Measurements from ENCODE around the gene C10orf90.

- TF ChIP-seq, protein P1, sequence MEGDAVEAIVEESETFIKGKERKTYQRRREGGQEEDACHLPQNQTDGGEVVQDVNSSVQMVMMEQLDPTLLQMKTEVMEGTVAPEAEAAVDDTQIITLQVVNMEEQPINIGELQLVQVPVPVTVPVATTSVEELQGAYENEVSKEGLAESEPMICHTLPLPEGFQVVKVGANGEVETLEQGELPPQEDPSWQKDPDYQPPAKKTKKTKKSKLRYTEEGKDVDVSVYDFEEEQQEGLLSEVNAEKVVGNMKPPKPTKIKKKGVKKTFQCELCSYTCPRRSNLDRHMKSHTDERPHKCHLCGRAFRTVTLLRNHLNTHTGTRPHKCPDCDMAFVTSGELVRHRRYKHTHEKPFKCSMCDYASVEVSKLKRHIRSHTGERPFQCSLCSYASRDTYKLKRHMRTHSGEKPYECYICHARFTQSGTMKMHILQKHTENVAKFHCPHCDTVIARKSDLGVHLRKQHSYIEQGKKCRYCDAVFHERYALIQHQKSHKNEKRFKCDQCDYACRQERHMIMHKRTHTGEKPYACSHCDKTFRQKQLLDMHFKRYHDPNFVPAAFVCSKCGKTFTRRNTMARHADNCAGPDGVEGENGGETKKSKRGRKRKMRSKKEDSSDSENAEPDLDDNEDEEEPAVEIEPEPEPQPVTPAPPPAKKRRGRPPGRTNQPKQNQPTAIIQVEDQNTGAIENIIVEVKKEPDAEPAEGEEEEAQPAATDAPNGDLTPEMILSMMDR (IDR thresholded peaks at IDR 0.05; ENCODE audit: low read depth, low read length, poor library complexity, severe bottlenecking): no peak
- TF ChIP-seq EZH2phosphoT487 (IDR thresholded peaks at IDR 0.05; ENCODE audit: borderline replicate concordance, low read length): no peak
Observed at GRCh38 chr10:126523071-126523470, 147.4 kb downstream of the C10orf90 start.

Data from DOHH2 (cell line).